Panc1 (cell line): ENCODE data around the gene ATP6V1B1. TPM values are rescaled to one million over a fixed set of nuclear protein-coding genes. Genes with fewer than 3 reads are reported as not detected.

Experiments
- ATAC-seq: fragments of 200-7000 bp; cut with Tn5 transposase; 2 replicates; pipeline ENCODE4 v1.9.1; 2020; ENCODE audit warnings: mild to moderate bottlenecking, moderate library complexity
- BruUV-seq: library from RNA; stranded (reverse); fragments of 400-500 nt; replicated peaks from 2 replicates; lab custom pipeline; 2021; lab: Mats Ljungman, UMichigan
- CTCF ChIA-PET: fragments of 300-600 bp; sonication (Branson Sonifier 250); formaldehyde crosslinking; loops from one replicate; lab custom pipeline; 2022; ENCODE audit warnings: antibody characterized with exemption; lab: Charles Lee
- POLR2A ChIA-PET: fragments of 300-600 bp; sonication (Branson Sonifier 250); formaldehyde crosslinking; loops from one replicate; lab custom pipeline; 2022; ENCODE audit warnings: antibody characterized with exemption; lab: Charles Lee
- DNase-seq: peaks from one replicate; pipeline ENCODE4 v3.0.0-alpha.2; 2010; ENCODE audit warnings: low read depth, low spot score
- H3K27ac ChIP-seq: 2 replicates; pipeline ENCODE4 v1.5.1; 2011; ENCODE audit warnings: mild to moderate bottlenecking, low read length, inconsistent platforms
- H3K27me3 ChIP-seq: fragments of 200-500 bp; sonication (Bioruptor generic); 2 replicates; pipeline ENCODE4 v1.6.0; 2014; ENCODE audit warnings: low read length, inconsistent platforms; ENCODE audit not compliant: control insufficient read depth, insufficient read depth
- H3K36me3 ChIP-seq: fragments of 200-500 bp; sonication (Bioruptor generic); 2 replicates; pipeline ENCODE4 v1.5.1; 2014; ENCODE audit warnings: inconsistent platforms, mild to moderate bottlenecking, low read length, moderate library complexity; ENCODE audit not compliant: control insufficient read depth, insufficient read depth
- H3K4me1 ChIP-seq: 2 replicates; pipeline ENCODE4 v1.5.1; 2011; ENCODE audit warnings: inconsistent platforms, mild to moderate bottlenecking, low read length, moderate library complexity; ENCODE audit not compliant: control insufficient read depth, insufficient read depth
- H3K4me3 ChIP-seq, 2 experiments: 2 replicates each; pipeline ENCODE4 v1.5.1; 2011 to 2012; ENCODE audit warnings: low read depth in 2 of 2, low read length in 2 of 2, mild to moderate bottlenecking in 2 of 2, inconsistent platforms in 1 of 2, moderate library complexity in 1 of 2
- H3K9me3 ChIP-seq: fragments of 200-500 bp; sonication (Bioruptor generic); 2 replicates; pipeline ENCODE4 v1.5.1; 2014; ENCODE audit warnings: low read depth, mild to moderate bottlenecking, inconsistent platforms, low read length, moderate library complexity; ENCODE audit not compliant: control insufficient read depth, insufficient read depth
- CTCF ChIP-seq: fragments of 450-650 bp; IDR thresholded peaks from 2 replicates; pipeline ENCODE4 v1.5.1; 2017; ENCODE audit warnings: mild to moderate bottlenecking
- POLR2AphosphoS5 ChIP-seq: IDR thresholded peaks from 2 replicates; pipeline ENCODE4 v1.6.1; 2012; ENCODE audit warnings: mild to moderate bottlenecking, low read depth, low read length, moderate library complexity
- REST ChIP-seq, 2 experiments: IDR thresholded peaks; 2 replicates each; pipeline ENCODE4 v1.6.1; 2011 to 2012; ENCODE audit warnings: low read depth in 2 of 2, control low read depth in 1 of 2, low read length in 1 of 2, mild to moderate bottlenecking in 1 of 2, moderate library complexity in 1 of 2; ENCODE audit not compliant: insufficient read depth in 1 of 2
- SIN3A ChIP-seq: IDR thresholded peaks from 2 replicates; pipeline ENCODE4 v1.6.1; 2012; ENCODE audit warnings: low read depth, mild to moderate bottlenecking, low read length, moderate library complexity, borderline replicate concordance; ENCODE audit not compliant: insufficient read depth
- TCF7L2 ChIP-seq: IDR thresholded peaks from 2 replicates; pipeline ENCODE4 v1.6.1; 2011; ENCODE audit warnings: mild to moderate bottlenecking, low read depth, low read length, inconsistent platforms
- in situ Hi-C: cut with HindIII; loops from 2 replicates; pipeline ENCODE4 v1.10.0; 2016; ENCODE audit warnings: low sequenced_read_pairs, low pct_unique_long_range_greater_than_20kb
- intact Hi-C: fragments of 100-400 bp; cut with micrococcal nuclease; formaldehyde crosslinking; loops from one replicate; pipeline ENCODE4 v1.10.0; 2022; ENCODE audit not compliant: unreplicated experiment
- total RNA-seq: library from RNA; stranded (reverse); gene quantifications from one replicate; pipeline ENCODE4 v1.2.1, GENCODE V29; 2021; ENCODE audit not compliant: unreplicated experiment

Gene ATP6V1B1
- total RNA-seq, 1 experiment from 2014 or later: 0.18 TPM

- H3K27me3 ChIP-seq: no peaks in the 10 kb centered on the region
- intact Hi-C loops (no loop called here), in situ Hi-C loops (no loop called here)
- POLR2A ChIA-PET: no interaction called here
- CTCF ChIA-PET: no interaction called here
- H3K9me3 ChIP-seq: no peaks in the 10 kb centered on the region
- no peaks in the 10 kb centered on the region for H3K36me3 ChIP-seq
- no TSS peak for BruUV-seq
- TF ChIP-seq POLR2AphosphoS5: no peak
- TF ChIP-seq SIN3A: no peak
- no peak for TF ChIP-seq CTCF
- TF ChIP-seq TCF7L2: no peak
- TF ChIP-seq REST (IDR thresholded peaks at IDR 0.05; ENCODE audit: insufficient read depth in 1 of 2, low read depth in 2 of 2, low read length in 1 of 2): no peak
- ATAC-seq (no peak), DNase-seq (no peak)
- no peak overlapping the region for H3K4me3 ChIP-seq
- no peak overlapping the region for H3K27ac ChIP-seq
- H3K4me1 ChIP-seq: no peaks in the 10 kb centered on the region
These were observed 2.9 kb downstream of the ATP6V1B1 start for GRCh38 chr2:70938586-70938950.

GRCh38 chr2:70939001-70939838 lies 3.5 kb downstream of the ATP6V1B1 start:
- ATAC-seq (no peak), DNase-seq (no peak)
- Histone ChIP-seq H3K27me3 (no peaks in the 10 kb centered on the region), H3K9me3 (no peaks in the 10 kb centered on the region), H3K4me3 (no peak overlapping the region), H3K27ac (no peak overlapping the region), H3K36me3 (no peaks in the 10 kb centered on the region), H3K4me1 (no peaks in the 10 kb centered on the region)
- no peak for TF ChIP-seq POLR2AphosphoS5
- no peak for TF ChIP-seq SIN3A
- no peak for TF ChIP-seq CTCF
- no peak for TF ChIP-seq REST (IDR thresholded peaks at IDR 0.05; ENCODE audit: insufficient read depth in 1 of 2, low read depth in 2 of 2, low read length in 1 of 2)
- TF ChIP-seq TCF7L2: no peak
- no TSS peak for BruUV-seq
- intact Hi-C loops (no loop called here), in situ Hi-C loops (no loop called here)
- ChIA-PET POLR2A (no interaction called here), CTCF (no interaction called here)
